Fibroblast of the aortic adventitia (primary cell): Measurements from ENCODE around the gene NRCAM. TPM values are rescaled to one million over a fixed set of nuclear protein-coding genes. Genes with fewer than 3 reads are reported as not detected.

Experiments
- DNase-seq: peaks from one replicate; pipeline ENCODE4 v3.0.0-alpha.2; 2010; ENCODE audit warnings: low read depth
- H3K4me3 ChIP-seq: 2 replicates; pipeline ENCODE4 v1.5.1; 2011; ENCODE audit warnings: low read depth, mild to moderate bottlenecking, control low read depth, low read length, moderate library complexity
- total RNA-seq: library from RNA; depleted of rRNA; stranded (reverse); fragments of >200 nt; gene quantifications from 2 replicates; pipeline ENCODE4 v1.2.3, GENCODE V29; 2012; ENCODE audit warnings: low replicate concordance
- TF ChIP-seq, protein P1 (sequence below): IDR thresholded peaks from 2 replicates; pipeline ENCODE4 v1.5.1; 2011; ENCODE audit warnings: mild to moderate bottlenecking, low read length, control low read depth, inconsistent platforms; ENCODE audit not compliant: insufficient read depth

The NRCAM gene
- total RNA-seq, 1 donor, result 2.3 TPM

DNA sequence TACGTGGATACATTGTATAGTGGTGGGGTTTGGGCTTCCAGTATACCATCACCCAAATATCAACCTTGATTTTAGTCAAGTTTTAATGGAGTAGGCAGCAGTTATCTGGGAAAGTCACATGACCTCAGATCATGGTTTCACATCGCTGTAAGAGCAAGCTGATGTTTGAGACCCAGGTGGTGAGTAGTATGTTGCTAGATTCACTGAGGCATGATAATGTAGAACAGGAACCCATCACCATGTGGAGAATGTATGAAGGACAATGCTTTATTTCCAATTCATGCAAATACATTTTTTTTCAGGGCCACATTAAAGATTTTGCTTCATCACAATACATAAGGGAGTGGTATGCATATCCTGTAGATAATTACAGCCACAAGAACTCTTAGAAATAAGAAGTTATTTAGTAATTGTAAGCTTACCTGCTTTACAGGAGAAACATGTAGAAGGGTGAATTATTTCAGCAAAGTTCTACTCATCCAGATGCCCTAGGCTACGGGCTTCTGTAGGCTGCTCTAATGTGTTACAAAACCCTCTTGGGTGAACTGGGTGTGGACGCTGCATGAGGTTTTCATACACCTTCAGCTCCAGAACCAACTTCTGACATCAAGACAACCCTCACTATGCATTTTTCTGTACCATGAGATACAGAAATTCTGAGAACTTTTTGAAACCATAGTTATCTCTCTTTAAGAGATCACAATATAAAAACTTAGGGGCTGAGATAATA lies 298.5 kb downstream of the NRCAM start:
- no peak for DNase-seq
- H3K4me3 ChIP-seq, result no peak overlapping the region
- TF ChIP-seq, protein P1, sequence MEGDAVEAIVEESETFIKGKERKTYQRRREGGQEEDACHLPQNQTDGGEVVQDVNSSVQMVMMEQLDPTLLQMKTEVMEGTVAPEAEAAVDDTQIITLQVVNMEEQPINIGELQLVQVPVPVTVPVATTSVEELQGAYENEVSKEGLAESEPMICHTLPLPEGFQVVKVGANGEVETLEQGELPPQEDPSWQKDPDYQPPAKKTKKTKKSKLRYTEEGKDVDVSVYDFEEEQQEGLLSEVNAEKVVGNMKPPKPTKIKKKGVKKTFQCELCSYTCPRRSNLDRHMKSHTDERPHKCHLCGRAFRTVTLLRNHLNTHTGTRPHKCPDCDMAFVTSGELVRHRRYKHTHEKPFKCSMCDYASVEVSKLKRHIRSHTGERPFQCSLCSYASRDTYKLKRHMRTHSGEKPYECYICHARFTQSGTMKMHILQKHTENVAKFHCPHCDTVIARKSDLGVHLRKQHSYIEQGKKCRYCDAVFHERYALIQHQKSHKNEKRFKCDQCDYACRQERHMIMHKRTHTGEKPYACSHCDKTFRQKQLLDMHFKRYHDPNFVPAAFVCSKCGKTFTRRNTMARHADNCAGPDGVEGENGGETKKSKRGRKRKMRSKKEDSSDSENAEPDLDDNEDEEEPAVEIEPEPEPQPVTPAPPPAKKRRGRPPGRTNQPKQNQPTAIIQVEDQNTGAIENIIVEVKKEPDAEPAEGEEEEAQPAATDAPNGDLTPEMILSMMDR, result no peak

DNA sequence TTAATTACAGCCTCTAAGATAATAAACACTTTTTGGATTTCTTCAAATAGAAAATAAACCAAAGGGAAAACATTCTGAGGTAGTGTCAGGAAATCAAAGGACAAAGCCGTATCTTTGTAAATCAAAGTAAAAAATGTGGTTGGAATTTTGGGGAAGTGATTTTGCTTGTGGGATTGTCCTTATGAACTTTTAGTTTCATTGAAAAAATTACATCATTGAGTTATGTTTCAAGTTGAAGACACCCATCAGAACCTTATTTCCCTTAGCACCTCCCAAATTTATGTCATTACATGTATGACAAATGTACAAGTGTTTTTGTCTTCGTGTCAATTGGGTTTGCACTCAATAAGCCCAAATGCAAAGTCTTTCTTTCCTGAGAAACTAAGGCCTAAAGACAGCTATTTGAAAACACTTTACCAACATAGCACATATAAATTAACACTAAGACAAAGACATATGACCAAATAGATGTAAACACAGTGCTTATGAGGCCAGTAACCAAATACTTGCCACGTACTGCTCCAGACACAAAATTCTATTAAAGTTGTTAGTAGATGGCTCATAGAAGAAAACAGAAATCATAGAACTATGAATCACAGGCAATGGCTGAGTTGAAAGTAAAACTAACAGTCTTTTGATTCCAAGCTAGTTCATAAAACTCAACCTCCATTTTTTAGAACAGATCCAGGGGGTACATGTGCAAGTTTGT lies 299.2 kb downstream of the NRCAM start:
- no peak for DNase-seq
- TF ChIP-seq, protein P1, result no peak
- H3K4me3 ChIP-seq, result no peak overlapping the region

DNA sequence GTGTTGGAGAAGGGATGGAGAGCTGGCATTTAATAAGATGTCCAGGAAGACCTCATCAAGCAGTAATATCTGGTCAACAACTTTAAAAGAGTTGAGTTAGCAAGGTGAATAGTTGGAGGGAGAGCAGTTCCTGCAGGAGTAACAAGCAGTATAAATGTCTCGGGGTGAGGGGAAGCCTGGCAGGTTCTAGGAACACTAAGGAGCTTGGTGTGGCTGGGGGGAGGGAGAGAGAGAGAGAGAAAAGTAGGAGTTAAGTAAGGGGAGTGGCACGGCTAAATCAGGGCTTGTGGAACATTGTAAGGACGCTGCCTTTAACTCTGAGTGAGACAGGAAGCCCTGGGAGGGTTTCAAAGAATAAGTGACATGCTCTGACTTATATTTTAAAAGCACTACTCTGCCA lies 304.0 kb downstream of the NRCAM start:
- DNase-seq, result no peak
- no peak overlapping the region for H3K4me3 ChIP-seq
- TF ChIP-seq, protein P1, result no peak

DNA sequence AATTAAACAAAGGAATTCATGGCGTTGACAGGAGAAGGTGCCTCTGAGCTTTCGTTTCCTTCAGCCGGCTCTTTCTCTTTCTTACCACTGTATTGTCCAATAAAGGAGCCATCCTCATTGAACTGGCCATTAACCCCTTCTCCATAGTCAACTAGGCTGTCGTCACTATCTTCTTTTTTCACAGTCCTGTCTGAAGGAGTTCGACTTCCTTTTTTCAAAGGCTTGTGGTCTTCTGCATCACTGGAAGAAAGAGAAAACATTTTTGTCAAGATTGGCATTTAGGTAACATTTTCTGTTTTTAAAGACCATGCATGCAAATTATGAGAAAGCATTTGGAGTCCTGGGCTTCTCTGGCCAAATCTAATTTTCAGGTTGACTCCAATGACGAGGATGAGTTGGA lies 306.3 kb downstream of the NRCAM start:
- TF ChIP-seq, protein P1, result no peak
- no peak for DNase-seq

DNA sequence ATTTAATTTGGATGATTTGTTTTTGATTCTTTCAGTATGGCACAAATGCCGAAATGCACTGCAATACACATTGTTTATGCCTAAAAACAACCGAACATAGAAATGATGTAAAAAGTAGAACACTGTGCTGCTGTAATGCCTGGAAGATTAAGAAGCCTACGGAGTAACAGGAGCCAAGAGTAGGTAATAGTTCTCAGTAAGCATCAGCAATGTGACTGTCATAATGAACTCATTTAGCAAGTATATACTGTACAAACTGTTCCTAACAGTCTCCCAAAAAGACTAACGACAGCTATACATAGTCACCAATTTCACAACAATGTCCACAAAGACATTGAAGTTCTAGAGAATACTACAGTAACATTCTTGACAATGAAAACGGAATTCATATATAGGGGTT lies 307.1 kb downstream of the NRCAM start:
- DNase-seq, result no peak
- H3K4me3 ChIP-seq, result no peak overlapping the region
- TF ChIP-seq, protein P1, result no peak

More for the DNA sequence above, 306.3 kb downstream of the NRCAM start:
- H3K4me3 ChIP-seq, result no peak overlapping the region

DNA sequence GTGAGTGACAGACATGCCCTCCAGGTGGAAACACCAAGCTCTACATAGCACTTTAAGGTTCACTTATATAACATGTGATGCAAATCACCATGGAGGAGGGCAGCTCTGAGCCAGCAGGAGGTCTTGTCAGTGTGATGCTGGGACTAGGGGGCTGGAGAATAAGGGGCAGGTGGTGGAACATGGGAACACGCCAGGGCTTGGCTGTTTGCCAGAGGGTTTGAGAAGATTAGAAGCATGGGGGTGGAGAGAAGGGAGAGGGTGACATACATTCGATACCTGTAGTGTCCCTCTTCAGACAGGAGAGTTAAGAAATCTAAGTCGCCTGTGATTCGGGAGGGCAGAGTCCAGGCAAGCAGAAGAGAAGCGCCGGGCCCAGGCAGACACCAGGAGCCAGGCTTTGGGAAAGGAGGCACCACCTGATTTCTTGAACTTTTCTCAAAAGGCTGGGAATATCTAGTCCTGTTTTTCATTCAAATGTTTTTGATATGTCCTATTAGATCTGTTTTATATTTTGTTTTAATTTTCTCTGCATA lies 309.1 kb downstream of the NRCAM start:
- H3K4me3 ChIP-seq, result no peak overlapping the region
- TF ChIP-seq, protein P1, result no peak
- no peak for DNase-seq
